H1 (cell line): ENCODE results near the gene TBKBP1. TPM values are rescaled to one million over a fixed set of nuclear protein-coding genes. Genes with fewer than 3 reads are reported as not detected.

Experiments
- HDAC2 ChIP-seq, 2 experiments: fragments of 300-600 bp in 1 of 2; sonication (generic) in 1 of 2; IDR thresholded peaks; 2 replicates each; pipeline ENCODE4 v1.6.1; 2011 to 2012; ENCODE audit warnings: low read depth in 2 of 2, low read length in 2 of 2, mild to moderate bottlenecking in 2 of 2, moderate library complexity in 2 of 2, borderline replicate concordance in 1 of 2, inconsistent platforms in 1 of 2
- KDM4A ChIP-seq: IDR thresholded peaks from one replicate; pipeline ENCODE4 v1.7.1; 2012; ENCODE audit warnings: low read depth, mild to moderate bottlenecking, moderate library complexity, low read length, inconsistent platforms; ENCODE audit not compliant: severe bottlenecking
- RFX5 ChIP-seq: IDR thresholded peaks from 2 replicates; pipeline ENCODE4 v1.6.1; 2011; ENCODE audit warnings: low read depth, low read length, improper control_type of control experiment, borderline replicate concordance
- SP4 ChIP-seq: IDR thresholded peaks from 2 replicates; pipeline ENCODE4 v1.6.1; 2012; ENCODE audit warnings: low read length, inconsistent platforms
- TEAD4 ChIP-seq: IDR thresholded peaks from 2 replicates; pipeline ENCODE4 v1.6.1; 2012; ENCODE audit warnings: low read depth, low read length, inconsistent platforms, mixed read lengths
- polyA plus RNA-seq, 7 experiments: library from polyadenylated mRNA; depleted of rRNA in 3 of 7; stranded (reverse) in 5 of 7; unstranded in 2 of 7; fragments of >200 nt in 5 of 7; fragments of 200-250 nt in 2 of 7; gene quantifications; 1 replicate in 5 of 7; 2 replicates in 1 of 7; 4 replicates in 1 of 7; pipeline versions ENCODE4 v1.2.1 to v1.2.3, GENCODE V29; 2011 to 2013; ENCODE audit warnings: missing spikeins in 2 of 7, mixed read lengths in 2 of 7
- total RNA-seq: library from RNA; stranded (reverse); fragmentation: NEBNext Ultra II Directional; extraction: Animal tissue kit (Norgen Biotek cat#: 25700); gene quantifications from 2 replicates; pipeline ENCODE4 v1.2.1, GENCODE V29; 2021

The TBKBP1 gene
- total and polyA plus RNA-seq, 2 of the 8 experiments (the other 6 are each of a cell fraction or from before 2014, with no cell fraction given), result 6.3 to 15.1 TPM

DNA sequence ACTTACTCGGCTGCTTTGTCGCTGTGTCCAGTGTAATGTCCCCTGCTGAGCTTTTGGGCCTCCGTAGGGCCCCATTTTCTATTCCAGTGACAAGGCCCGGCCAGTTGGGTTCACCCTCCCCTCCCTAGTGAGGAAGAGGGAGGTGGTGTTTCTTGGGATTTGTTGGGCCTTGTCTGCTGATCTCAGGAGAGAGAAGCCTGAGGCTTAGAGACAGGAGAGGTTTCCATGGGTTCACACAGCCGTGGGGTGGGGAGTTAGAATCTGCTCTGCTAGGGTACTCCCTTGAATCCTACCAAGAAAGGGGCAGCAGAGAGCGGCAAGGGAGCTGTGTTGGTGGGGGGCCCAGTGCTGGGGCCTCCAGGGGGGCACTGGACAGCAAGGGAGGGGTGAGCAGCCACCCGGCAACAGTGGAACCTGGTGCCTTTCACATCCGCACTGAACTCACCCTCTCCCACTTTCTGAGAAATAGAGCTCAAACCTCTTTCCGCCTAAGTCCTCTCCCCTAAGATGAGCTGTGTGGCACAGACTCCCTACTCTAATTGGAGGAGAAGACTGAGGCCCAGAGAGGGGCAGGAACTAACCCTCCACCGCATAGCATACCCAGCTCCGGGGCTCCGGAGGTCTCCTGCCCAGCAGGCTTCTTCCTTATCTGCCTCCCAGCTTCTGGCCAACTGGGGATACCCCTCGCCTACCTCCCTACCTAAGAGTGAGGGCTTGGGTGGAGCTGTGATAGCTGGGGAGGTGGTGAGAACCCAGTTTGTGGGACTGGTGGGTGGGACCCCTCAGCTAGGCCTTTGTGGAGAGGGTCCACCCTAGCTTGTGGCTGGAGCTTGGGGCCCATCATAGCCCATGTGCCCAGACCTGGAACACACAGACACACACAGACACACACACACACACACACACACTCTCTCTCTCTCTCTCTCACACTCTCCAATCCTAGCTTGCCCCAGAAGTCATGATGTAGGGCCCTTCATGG, 6.8 kb downstream of the TBKBP1 start (continued):
- TF ChIP-seq TEAD4 (no peak), KDM4A (no peak), RFX5 (no peak), HDAC2 (IDR thresholded peaks at IDR 0.05; ENCODE audit: borderline replicate concordance in 1 of 2, low read depth in 2 of 2, low read length in 2 of 2) (no peak), SP4 (no peak)
- TF ChIP-seq, all 59 proteins: peak for 0
